Muscle of back (tissue), 11 donors: ENCODE data around the gene PRPF31. TPM values are rescaled to one million over a fixed set of nuclear protein-coding genes. Genes with fewer than 3 reads are reported as not detected.

Experiments used
- DNase-seq, 3 donors: peaks; one replicate each; pipeline versions ENCODE4 v3.0.0 to v3.0.0-alpha.2; 2013
- polyA plus RNA-seq, 10 donors: library from polyadenylated mRNA; unstranded; fragments of 120-200 nt; gene quantifications; one replicate each; pipeline ENCODE4 v1.2.1, GENCODE V29; 2013; ENCODE audit not compliant: insufficient read length in 10 of 10

Gene PRPF31
- polyA plus RNA-seq, 10 donors: 35.0 to 52.0 (median 45.4) TPM

- DNase-seq: no peak
These were observed 9.8 kb upstream of the PRPF31 start for GRCh38 chr19:54105796-54106195.

GRCh38 chr19:54106716-54107115 is 8.8 kb upstream of the PRPF31 start:
- no peak for DNase-seq

- DNase-seq: no peak
These were observed 7.6 kb upstream of the PRPF31 start for GRCh38 chr19:54107876-54108490.

- no peak for DNase-seq
These were observed 7.1 kb upstream of the PRPF31 start for GRCh38 chr19:54108496-54108895.

DNA sequence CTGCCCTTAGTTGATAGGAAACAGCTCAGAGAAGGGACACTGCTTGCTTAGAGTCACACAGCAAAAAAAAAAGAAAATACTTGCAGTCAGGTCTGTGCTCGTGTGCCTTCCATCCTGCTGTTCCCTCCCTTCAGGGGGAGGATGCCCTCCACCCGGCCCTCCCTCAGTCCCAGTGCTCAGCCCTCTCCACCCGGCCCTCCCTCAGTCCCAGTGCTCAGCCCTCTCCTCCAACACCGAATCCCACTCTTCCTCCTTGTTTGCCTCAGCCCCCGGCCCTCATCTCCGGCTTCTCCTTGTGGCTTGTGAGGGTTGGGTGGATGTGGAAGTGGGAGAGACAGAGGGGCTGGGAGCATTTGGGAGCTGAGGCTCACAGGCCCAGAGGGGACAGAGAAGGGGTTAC is 5.9 kb upstream of the PRPF31 start:
- DNase-seq: no peak

- peak in 1 of 3 donors; percentile 29 for DNase-seq
These were observed 1.0 kb upstream of the PRPF31 start for GRCh38 chr19:54114340-54115108.

DNA sequence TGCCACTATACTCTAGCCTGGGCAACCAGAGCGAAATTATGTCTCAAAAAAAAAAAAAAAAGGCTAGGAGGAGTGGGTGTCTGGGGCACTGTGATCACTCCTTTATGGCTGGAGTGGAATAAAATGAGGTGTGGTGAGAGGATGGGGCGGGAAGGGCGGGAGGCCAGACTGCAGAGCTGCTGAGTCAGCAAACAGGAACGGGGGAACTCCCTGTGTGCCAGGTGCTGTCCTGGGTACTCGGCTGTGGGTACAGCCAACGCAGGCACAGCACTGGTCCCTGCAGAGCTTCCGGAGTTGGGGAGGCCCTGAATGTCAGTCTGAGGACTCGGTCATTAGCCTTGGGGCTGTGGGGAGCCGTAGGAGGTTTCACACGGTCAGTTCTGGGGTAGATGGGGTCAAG is 5.7 kb downstream of the PRPF31 start:
- no peak for DNase-seq

GRCh38 chr19:54123682-54124081 is 8.1 kb downstream of the PRPF31 start:
- DNase-seq: no peak

- DNase-seq: no peak
These were observed 8.8 kb downstream of the PRPF31 start for GRCh38 chr19:54124393-54124792.

- no peak for DNase-seq
These were observed 10.2 kb downstream of the PRPF31 start for GRCh38 chr19:54125713-54126112.

GRCh38 chr19:54127688-54128440 is 12.3 kb downstream of the PRPF31 start:
- no peak for DNase-seq

DNA sequence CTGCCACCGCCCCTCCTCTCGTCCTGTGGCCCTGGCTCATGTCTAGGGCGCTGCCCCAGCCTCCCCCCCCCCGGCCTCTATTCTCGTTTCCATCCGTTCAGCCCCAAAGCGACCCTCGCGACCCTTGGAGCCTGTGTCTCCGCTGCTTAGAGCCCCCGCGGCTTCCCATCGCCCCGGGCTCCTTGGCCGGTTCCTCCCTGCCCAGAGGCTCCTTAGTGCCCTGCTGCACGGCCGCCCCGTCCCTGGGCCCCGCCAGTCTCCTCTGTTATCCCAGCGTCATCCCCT is 12.8 kb downstream of the PRPF31 start:
- DNase-seq: no peak

DNA sequence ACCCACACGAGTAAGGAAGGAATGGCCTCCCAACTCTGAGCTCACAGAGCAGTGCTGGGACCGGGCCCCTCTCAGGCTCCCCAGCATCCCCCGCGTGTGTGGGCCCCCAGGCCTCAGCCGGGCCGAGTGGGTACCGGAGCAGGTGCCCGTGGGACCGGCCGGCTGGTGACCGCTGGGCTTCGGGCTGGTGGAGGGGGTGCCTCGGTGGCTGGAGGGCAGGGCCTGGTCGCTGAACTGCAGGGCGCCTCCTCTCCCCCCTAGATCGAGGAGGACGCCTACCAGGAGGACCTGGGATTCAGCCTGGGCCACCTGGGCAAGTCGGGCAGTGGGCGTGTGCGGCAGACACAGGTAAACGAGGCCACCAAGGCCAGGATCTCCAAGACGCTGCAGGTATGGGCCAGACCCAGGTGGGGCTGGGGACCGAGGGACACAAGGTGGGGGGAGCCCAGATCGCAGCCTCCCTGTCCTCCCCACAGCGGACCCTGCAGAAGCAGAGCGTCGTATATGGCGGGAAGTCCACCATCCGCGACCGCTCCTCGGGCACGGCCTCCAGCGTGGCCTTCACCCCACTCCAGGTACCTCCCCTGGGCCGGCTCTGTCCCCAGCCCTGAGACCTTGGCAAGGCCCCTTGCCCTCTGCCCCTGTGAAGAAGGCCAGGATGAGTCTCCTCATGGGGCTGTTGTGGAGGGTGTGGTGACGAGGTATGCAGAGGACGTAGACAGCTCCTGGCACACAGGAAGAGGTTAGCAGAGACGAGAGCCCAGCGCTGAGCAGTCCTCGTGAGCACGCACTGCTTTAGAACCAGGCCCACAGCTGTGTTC is 13.5 kb downstream of the PRPF31 start:
- no peak for DNase-seq

DNA sequence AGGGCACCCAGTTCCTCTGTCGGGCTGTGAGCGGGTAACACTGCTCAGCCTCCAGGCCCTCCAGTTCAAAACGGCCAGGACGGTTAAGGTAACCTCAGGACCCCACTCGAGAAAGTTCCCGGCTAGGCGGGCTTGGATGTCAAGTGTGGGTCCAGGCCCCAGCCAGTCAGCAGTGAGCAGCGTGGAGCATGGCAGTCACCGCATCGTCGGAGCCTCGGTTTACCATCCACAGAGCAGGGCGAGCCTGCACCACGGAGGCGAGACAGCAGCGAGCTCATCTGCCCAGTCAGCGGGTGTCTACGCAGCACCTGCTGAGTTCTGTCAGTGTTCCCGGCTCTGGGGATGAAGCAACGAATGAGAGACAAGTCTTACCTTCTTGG is 14.1 kb downstream of the PRPF31 start:
- DNase-seq: no peak

- DNase-seq: peak in 2 of 3 donors; percentile 24 to 47
These were observed 17.9 kb downstream of the PRPF31 start for GRCh38 chr19:54133312-54133956.

DNA sequence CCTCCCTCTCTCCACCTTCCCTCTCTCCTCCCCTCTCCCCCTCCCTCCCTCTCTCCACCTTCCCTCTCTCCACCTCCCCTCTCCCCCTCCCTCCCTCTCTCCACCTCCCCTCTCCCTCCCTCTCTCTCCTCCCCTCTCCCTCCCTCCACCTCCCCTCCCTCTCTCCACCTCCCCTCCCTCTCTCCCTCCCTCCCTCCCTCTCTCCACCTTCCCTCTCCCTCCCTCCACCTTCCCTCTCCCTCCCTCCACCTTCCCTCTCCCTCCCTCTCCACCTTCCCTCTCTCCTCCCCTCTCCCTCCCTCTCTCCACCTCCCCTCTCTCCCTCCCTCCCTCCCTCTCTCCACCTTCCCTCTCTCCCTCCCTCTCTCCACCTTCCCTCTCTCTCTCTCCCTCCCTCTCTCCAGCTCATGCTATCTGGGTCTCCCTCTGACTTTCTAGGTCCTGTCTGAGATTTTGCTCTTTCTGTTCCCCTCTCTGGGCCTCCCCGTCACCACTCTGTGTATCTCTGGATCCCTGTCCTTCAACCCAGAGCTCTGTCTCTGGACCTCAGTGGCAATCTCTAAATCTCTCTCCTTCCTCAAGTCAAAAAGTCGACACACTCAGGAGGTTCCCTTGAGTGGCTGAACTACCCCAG is 18.5 kb downstream of the PRPF31 start:
- no peak for DNase-seq

DNA sequence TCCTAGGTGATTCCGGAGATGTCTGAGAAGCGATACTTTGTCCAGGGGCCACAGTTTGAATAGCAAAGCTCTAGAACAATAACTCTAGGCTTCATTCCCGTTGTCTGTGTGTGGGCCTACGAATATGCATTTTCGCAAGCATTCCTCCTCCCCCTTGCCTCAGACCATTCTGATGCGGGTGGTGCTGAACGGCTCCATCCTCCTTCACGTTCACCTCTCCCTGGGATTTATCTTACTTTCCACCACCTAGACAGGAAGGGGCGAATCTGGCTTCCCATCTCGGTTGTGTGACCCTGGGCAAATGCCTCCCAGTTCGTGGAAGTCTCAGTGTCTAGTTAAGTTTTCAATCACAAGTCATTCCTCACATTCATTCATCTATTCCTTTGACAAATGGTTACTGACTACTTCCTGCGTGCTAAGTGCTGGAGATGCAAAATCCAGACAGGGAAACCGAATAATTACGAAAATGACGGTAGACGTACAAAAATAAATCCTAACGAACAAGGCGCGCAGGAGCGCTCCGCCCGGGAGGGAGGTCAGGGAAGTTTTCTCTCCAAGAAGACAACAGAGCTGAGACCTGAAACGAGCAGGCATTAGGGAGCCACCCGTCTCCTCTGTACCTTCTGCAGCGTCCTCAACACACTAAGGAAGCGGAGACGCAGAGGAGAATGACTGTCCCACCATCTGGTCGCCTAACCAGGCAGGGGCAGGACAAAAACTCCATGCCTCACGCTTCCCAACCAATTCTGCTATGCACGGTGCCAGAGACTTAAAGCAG is 20.7 kb downstream of the PRPF31 start:
- DNase-seq: no peak

DNA sequence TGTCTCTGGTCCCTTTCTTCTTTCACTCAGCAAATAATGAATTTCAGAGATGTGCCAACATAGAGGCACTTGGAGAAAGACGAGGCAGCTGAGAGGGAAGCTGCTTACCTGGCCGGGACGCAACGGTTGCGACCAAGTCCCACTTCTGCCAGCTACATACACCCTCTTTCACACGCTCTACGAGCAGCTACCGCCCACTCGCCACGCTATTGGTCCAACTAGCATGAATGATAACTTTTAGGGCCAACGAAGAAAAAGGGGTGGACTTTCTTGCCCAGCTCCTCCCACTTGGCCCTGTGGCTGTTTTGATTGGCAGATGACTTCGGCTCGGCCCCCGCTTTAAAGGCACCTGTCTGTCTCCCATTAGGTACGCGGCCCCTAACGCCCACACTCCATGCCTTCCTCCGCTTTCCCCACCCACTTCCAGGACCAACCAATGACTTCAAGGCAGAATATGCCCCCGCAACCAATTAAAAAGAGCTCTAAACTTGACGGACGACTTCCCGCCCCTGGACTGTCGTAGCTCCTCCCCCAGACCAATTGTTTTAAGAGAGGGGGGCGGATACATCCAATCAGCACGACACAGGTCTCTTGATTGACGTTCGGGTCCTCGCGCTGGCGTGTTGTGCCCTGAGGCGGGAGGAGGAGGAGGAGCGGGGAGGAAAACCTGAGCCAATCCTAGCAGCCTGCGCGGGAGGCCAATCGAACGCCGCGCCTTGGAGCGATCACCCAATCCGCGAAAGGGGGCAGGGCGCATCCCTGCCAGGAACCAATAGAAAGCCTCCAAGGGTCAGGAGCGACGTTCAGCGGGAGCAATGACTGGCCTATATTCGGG is 21.5 kb downstream of the PRPF31 start:
- peak; percentile 100 for DNase-seq

DNA sequence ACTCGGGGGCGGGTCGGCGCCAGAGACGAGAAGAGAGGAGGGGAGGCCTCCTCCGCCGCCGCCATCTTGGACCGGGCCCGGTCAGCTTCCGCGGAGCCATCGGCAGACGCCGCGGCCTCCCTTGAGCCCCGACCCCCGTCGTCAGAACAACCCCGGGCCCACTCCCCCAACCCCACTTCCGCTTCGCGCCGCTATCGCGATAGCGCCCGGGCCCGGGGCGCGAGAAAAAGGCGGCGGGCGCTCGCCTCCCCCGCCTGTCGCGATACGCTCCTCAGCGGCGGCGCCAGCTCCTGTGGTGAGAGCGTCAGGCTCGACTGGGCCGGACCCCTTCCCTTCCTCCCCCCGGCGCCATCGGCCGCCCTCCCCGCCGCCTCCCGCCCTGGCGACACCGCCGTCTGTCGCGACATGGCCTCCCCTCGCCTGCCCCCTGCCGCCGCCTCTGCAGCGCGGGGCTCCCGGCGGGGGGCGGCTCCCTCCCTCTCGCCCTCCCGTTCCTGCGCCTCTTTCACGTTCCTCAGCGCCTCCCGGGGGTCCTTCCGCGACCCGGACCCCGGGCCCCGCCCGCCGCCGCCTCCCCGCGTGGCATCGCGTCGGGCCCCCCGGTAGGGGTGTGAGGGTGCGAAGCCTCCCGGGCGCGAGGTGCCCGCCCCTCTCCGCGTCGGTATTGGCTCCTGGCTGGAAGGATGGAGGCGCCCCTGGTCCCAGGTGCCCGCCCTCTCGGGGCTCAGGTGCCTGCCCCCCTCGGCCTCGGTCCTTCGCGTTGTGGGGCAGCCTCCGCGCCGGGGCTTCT is 22.3 kb downstream of the PRPF31 start, which contains the start of gene CNOT3:
CNOT3 (plus strand) TSS at position 64 of the 790 bp plus-strand sequence. CDS start 5,217 bp downstream, outside the sequence.
- peak in 1 of 3 donors; percentile 39 for DNase-seq
